Mucosa of descending colon (tissue), 3 donors: ENCODE measurements around the gene SIGMAR1. TPM values are rescaled to one million over a fixed set of nuclear protein-coding genes. Genes with fewer than 3 reads are reported as not detected.

Experiments
- ATAC-seq: fragments of 200-7000 bp; cut with Tn5 transposase; one replicate; pipeline ENCODE4 v1.9.1; 2020; ENCODE audit warnings: mild to moderate bottlenecking, moderate library complexity
- DNase-seq, 3 donors: peaks; one replicate each; pipeline ENCODE4 v3.0.0-alpha.2; 2020
- H3K36me3 ChIP-seq: fragments of 200-600 bp; one replicate; pipeline ENCODE4 v1.8.0; 2021; ENCODE audit warnings: low read depth, mild to moderate bottlenecking
- H3K4me1 ChIP-seq: fragments of 200-600 bp; one replicate; pipeline ENCODE4 v1.8.0; 2021; ENCODE audit warnings: low read depth, mild to moderate bottlenecking
- H3K4me3 ChIP-seq: fragments of 200-600 bp; one replicate; pipeline ENCODE4 v1.8.0; 2021; ENCODE audit warnings: mild to moderate bottlenecking
- H3K9me3 ChIP-seq: fragments of 200-600 bp; one replicate; pipeline ENCODE4 v1.8.0; 2021; ENCODE audit warnings: mild to moderate bottlenecking
- CTCF ChIP-seq: fragments of 200-600 bp; IDR thresholded peaks from one replicate; pipeline ENCODE4 v1.8.0; 2022; ENCODE audit warnings: antibody characterized with exemption, mild to moderate bottlenecking
- intact Hi-C, 2 donors: fragments of 100-400 bp; cut with DNase I in 1 of 2; cut with micrococcal nuclease in 1 of 2; formaldehyde crosslinking; loops; one replicate each; pipeline versions ENCODE4 v1.11.0 to v1.11.1; 2022; cut with DNase I, micrococcal nuclease
- total RNA-seq, 3 donors: library from RNA; stranded (reverse); fragmentation: NEBNext Ultra II Directional in 2 of 3; extraction: Animal tissue kit (Norgen Biotek cat#: 25700) in 2 of 3; gene quantifications; one replicate each; pipeline versions ENCODE4 v1.2.1 to v1.2.4, GENCODE V29; 2021 to 2023
- donor health status: DM: no; HTN: no; CAD: no; lungs with moderate emphysema.
- donor health status: DM: no; HTN: no; CAD: no.
- donor health status: DM: no; HTN: yes; CAD: no.

SIGMAR1 gene
- total RNA-seq, 3 donors from 2014 or later: 48.1 to 59.8 (median 49.6) TPM

DNA sequence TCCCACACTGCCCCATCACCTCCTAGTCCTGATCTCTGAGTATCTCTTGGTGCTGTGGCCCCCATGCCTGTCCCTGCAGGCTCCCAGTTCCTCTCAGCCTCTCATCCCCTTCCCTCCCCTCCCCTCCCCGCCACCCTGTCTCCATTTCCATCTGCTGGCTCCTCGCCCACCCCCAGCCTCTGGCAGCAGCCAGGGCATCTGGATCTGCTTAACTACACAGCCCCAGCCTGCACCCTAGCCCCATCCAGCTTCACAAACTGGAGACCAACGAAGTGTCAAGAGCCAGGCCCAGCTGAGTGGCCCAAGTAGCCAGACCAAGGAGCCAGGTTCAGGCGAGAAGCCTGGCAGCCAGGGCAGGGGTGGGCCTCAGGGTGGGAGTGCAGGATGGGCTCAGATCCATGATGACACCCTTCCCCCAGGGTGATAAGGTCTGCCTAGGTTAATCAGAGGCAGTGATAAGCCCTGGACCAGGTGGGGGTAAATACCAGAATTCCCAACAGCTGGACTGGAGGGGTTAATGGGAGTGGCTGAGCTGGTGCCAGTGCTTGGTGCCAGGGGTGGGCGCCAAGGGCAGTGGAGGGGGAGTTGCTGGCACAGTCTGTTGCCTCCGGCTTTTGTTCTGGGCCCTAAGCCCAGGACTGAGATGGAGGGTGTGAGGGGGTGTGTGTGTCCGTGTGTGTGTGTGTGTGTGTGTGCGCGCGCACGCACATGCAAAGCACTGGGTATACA lies 16.9 kb upstream of the SIGMAR1 start:
- Histone ChIP-seq H3K36me3 (no peaks in the 10 kb centered on the region), H3K9me3 (no peaks in the 10 kb centered on the region), H3K4me3 (no peak overlapping the region), H3K4me1 (peaks cover 18% of the 10 kb centered on the region)
- peak in 1 of 3 donors; percentile 50 for DNase-seq
- no peak for TF ChIP-seq CTCF
- ATAC-seq: no peak
- intact Hi-C loops: no loop called here

DNA sequence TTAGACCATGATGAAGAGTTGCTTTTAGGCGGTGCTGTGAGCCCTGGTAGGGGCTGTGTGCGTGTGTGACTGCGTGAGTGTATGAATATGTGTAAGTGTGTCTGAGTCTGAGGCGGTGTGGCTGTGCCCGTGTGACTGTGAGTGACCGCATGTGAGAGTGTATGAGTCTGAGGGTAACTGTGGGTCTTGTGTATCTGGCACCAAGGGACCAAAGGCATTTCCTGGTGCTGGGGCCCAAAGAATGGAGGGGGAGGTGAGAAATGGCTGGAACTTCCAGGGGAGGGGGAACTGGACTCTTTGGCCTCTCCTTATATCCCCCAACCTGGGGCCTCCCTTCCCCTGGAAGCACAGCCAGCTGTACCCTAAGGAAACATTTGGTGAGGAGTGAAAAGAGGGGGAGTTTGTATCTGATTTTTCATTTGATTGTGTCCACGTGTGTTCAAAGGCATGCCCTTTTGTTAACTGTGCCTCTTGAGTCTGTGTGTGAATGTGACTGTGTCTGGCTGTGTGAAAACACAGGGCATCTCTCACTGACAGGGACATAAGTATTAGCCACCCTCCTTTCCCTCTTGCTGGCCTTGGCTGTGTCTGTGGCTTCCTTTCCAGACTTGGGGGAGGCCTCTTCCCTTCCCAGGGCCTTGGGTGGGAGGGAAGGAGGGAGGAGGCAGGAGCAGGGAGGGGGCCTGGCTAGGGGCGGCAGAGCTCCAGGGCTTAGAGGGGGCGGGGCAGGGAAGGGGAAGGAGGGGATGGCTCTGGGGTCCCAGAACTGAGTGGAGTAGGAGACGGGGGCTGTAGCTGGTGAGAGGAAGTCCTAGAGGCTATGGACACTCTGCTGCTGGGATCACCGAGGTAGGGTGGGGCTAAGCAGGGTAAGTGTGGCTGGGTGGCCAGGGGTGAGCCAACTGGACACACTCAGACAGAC lies 15.8 kb upstream of the SIGMAR1 start:
- intact Hi-C loops: no loop called here
- peak in 1 of 3 donors; percentile 36 for DNase-seq
- ATAC-seq: no peak
- Histone ChIP-seq H3K9me3 (no peaks in the 10 kb centered on the region), H3K36me3 (no peaks in the 10 kb centered on the region), H3K4me1 (peaks cover 17% of the 10 kb centered on the region), H3K4me3 (no peak overlapping the region)
- no peak for TF ChIP-seq CTCF

- ATAC-seq: no peak
- Histone ChIP-seq H3K4me1 (peaks cover 25% of the 10 kb centered on the region), H3K9me3 (no peaks in the 10 kb centered on the region), H3K36me3 (no peaks in the 10 kb centered on the region), H3K4me3 (no peak overlapping the region)
- no peak for DNase-seq
- intact Hi-C loops: no loop called here
- TF ChIP-seq CTCF: no peak
These were observed 15.0 kb upstream of the SIGMAR1 start for GRCh38 chr9:34652602-34653000.

DNA sequence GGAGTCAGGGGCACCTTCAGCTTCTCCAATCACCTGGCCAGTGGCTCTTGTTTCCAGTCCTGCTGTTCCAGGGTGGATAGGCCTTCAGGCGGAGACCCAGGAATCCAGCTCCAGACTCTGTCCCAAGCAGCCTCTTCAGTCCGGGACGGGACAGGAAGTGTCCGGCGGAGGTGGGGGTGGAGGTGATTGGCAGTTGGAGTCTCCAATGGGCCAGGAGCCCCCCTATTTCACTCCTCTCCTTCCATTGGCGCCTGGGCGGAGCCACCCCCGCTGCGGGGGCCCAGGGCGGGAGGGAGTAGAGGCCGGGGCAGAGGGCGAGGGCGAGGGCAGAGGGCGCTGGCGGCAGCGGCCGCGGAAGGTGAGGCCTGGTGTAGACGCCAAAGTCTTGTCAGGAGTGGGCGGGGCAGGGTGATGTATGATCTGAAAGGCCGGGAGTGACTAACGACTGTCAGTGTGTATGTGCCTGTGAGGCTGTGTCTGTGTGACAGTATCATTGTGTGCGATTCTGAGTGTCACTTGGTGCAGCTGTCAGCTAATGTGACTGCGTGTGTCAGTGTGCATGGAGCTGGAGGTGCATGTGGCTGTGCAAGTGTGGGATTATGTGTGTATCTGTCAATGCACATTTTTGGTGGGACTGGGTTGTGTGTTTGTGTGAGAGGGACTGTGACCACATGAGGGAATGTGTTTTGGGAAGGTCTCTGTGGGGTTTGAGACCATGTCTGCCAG lies 14.5 kb upstream of the SIGMAR1 start, which contains the start of gene IL11RA:
Gene IL11RA, plus strand, starts transcription at position 310 of the 726 bp plus-strand sequence. CDS start 3,033 bp downstream, outside the sequence.
- Histone ChIP-seq H3K36me3 (no peaks in the 10 kb centered on the region), H3K4me3 (peak within 1 kb of the TSS; percentile 3), H3K4me1 (peaks cover 29% of the 10 kb centered on the region), H3K9me3 (no peaks in the 10 kb centered on the region)
- intact Hi-C loops: no loop called here
- ATAC-seq (peak; percentile 92), DNase-seq (peak; percentile 91 to 92 (median 92))
- no peak for TF ChIP-seq CTCF

GRCh38 chr9:34651321-34651720 lies 13.7 kb upstream of the SIGMAR1 start:
- DNase-seq (peak in 2 of 3 donors; percentile 49 to 59), ATAC-seq (peak; percentile 0)
- Histone ChIP-seq H3K9me3 (no peaks in the 10 kb centered on the region), H3K36me3 (no peaks in the 10 kb centered on the region), H3K4me1 (peaks cover 29% of the 10 kb centered on the region), H3K4me3 (no peak overlapping the region)
- intact Hi-C loops: no loop called here
- no peak for TF ChIP-seq CTCF
